A673 (cell line): Measurements from ENCODE around the gene NSL1. TPM values are rescaled to one million over a fixed set of nuclear protein-coding genes. Genes with fewer than 3 reads are reported as not detected.
A peak's percentile ranks its signal among the peaks of the same experiment; 100 is the strongest.
"Not testable (repeated sequence)": the region's sequence is repeated elsewhere in the genome, so short reads cannot be mapped to it uniquely, and the experiment has no call there.

Source experiments
- BruUV-seq: library from RNA; stranded (reverse); fragments of 400-500 nt; replicated peaks from 2 replicates; lab custom pipeline; 2021; lab: Mats Ljungman, UMichigan
- CTCF ChIA-PET: fragments of 300-600 bp; sonication (Branson Sonifier 250); formaldehyde crosslinking; loops from one replicate; lab custom pipeline; 2022; ENCODE audit warnings: antibody characterized with exemption; lab: Charles Lee
- POLR2A ChIA-PET: fragments of 300-600 bp; sonication (Branson Sonifier 250); formaldehyde crosslinking; loops from one replicate; lab custom pipeline; 2022; ENCODE audit warnings: antibody characterized with exemption; ENCODE audit not compliant: low non-redundant PET; lab: Charles Lee
- DNase-seq: peaks from one replicate; pipeline ENCODE4 v3.0.0-alpha.2; 2015; ENCODE audit warnings: low spot score
- H3K27ac ChIP-seq: fragments of 200-600 bp; sonication (generic); 2 replicates; pipeline ENCODE4 v1.5.1; 2016; ENCODE audit warnings: mixed run types, low read depth, mild to moderate bottlenecking, mixed read lengths, antibody characterized with exemption, low read length; ENCODE audit not compliant: poor library complexity, severe bottlenecking
- H3K27me3 ChIP-seq: fragments of 200-600 bp; sonication (generic); replicated peaks from 2 replicates; pipeline ENCODE4 v1.6.1; 2017; ENCODE audit warnings: mixed run types, low read depth, mild to moderate bottlenecking, mixed read lengths, antibody characterized with exemption, low read length; ENCODE audit not compliant: insufficient read depth, poor library complexity
- H3K36me3 ChIP-seq: fragments of 200-600 bp; sonication (generic); 2 replicates; pipeline ENCODE4 v1.6.1; 2016; ENCODE audit warnings: mixed run types, mild to moderate bottlenecking, mixed read lengths, antibody characterized with exemption, low read length; ENCODE audit not compliant: insufficient read depth, poor library complexity, severe bottlenecking
- H3K4me1 ChIP-seq: fragments of 200-600 bp; sonication (generic); 2 replicates; pipeline ENCODE4 v1.6.1; 2017; ENCODE audit warnings: mixed run types, mild to moderate bottlenecking, mixed read lengths, antibody characterized with exemption, low read length; ENCODE audit not compliant: insufficient read depth, poor library complexity, severe bottlenecking
- H3K4me3 ChIP-seq: fragments of 200-600 bp; sonication (generic); 2 replicates; pipeline ENCODE4 v1.5.1; 2016; ENCODE audit warnings: low read depth, mixed run types, mild to moderate bottlenecking, mixed read lengths, low read length; ENCODE audit not compliant: poor library complexity, severe bottlenecking
- H3K9me3 ChIP-seq: fragments of 200-600 bp; sonication (generic); 2 replicates; pipeline ENCODE4 v1.6.1; 2016; ENCODE audit warnings: mixed run types, low read depth, mild to moderate bottlenecking, mixed read lengths, antibody characterized with exemption, low read length; ENCODE audit not compliant: poor library complexity, severe bottlenecking
- EZH2 ChIP-seq: fragments of 200-600 bp; sonication (generic); IDR thresholded peaks from 2 replicates; pipeline ENCODE4 v1.6.1; 2017; ENCODE audit warnings: borderline replicate concordance, low read depth, mild to moderate bottlenecking, mixed read lengths, antibody characterized with exemption, low read length; ENCODE audit not compliant: poor library complexity, severe bottlenecking
- intact Hi-C: fragments of 100-400 bp; cut with micrococcal nuclease; formaldehyde crosslinking; loops from one replicate; pipeline ENCODE4 v1.10.0; 2022; ENCODE audit not compliant: unreplicated experiment
- total RNA-seq: library from RNA; stranded (reverse); gene quantifications from 2 replicates; pipeline ENCODE4 v1.2.3, GENCODE V29; 2021
- TF ChIP-seq, protein P1 (sequence below): fragments of 300-800, 200-600 bp; sonication (generic); conservative IDR thresholded peaks from 2 replicates; pipeline ENCODE4 v1.5.1; 2017; ENCODE audit warnings: low read depth, mild to moderate bottlenecking, antibody characterized with exemption, low read length, moderate library complexity, mixed read lengths

The NSL1 gene
- total RNA-seq, 1 experiment from 2014 or later: 48.5 TPM

DNA sequence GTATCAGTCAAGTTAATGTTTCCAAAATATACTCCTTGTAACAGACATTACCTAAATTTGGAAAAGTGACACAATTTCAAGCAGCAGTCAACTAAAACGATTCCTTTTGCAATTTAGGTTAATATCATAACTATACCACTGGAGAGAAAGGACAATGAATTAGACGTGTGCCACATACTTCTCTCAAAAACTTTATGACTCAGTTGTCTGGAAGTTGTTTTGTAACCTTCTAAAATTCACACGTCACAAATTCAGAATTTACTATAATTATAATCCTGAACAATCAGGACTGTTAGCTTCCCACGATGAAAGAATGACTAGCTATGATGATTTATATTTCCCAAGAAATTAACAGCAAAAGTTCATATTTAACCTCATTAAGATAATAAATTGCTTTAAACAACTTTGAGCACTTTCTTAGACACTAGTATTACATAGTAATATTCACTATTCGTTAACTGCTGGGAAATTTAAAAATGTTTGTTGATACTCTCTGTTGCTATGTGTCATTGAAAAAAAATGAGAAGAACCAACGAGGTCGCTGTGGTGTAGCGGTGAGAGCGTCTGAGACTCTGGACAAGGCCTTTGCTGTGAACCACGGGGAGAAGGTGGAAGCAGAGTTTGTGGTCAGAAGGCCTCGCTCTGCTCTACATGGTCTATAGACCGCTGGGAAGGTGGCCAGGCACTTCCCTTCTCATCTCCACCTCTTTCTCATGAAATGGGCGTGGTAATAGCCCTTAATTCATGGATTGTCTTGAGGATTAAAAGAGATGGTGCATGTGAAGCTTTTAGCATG is 64.0 kb downstream of the NSL1 start:
- H3K27me3 ChIP-seq: no peaks in the 10 kb centered on the region
- POLR2A ChIA-PET: no interaction called here
- no peaks in the 10 kb centered on the region for H3K9me3 ChIP-seq
- CTCF ChIA-PET: interaction anchor here (1.3 kb wide), 1 partner anchor 23 kb away, joined by 3 read pairs; no protein-coding TSS in a partner anchor
- TF ChIP-seq, protein P1, sequence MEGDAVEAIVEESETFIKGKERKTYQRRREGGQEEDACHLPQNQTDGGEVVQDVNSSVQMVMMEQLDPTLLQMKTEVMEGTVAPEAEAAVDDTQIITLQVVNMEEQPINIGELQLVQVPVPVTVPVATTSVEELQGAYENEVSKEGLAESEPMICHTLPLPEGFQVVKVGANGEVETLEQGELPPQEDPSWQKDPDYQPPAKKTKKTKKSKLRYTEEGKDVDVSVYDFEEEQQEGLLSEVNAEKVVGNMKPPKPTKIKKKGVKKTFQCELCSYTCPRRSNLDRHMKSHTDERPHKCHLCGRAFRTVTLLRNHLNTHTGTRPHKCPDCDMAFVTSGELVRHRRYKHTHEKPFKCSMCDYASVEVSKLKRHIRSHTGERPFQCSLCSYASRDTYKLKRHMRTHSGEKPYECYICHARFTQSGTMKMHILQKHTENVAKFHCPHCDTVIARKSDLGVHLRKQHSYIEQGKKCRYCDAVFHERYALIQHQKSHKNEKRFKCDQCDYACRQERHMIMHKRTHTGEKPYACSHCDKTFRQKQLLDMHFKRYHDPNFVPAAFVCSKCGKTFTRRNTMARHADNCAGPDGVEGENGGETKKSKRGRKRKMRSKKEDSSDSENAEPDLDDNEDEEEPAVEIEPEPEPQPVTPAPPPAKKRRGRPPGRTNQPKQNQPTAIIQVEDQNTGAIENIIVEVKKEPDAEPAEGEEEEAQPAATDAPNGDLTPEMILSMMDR: no peak
- no peak for TF ChIP-seq EZH2
- no peak overlapping the region for H3K4me3 ChIP-seq
- no peak for DNase-seq
- H3K27ac ChIP-seq: no peak overlapping the region
- intact Hi-C loops: no loop called here
- H3K4me1 ChIP-seq: no peaks in the 10 kb centered on the region
- no peaks in the 10 kb centered on the region for H3K36me3 ChIP-seq
- no TSS peak for BruUV-seq

DNA sequence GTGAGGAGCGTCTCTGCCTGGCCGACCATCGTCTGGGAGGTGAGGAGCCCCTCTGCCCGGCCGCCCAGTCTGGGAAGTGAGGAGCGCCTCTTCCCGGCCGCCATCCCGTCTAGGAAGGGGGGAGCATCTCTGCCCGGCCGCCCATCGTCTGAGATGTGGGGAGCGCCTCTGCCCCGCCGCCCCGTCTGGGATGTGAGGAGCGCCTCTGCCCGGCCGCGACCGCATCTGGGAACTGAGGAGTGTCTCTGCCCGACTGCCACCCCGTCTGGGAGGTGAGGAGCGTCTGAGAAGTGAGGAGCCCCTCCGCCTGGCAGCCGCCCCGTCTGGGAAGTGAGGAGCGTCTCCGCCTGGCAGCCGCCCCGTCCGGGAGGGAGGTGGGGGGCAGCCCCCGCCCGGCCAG is 66.9 kb downstream of the NSL1 start:
- H3K36me3 ChIP-seq, CTCF ChIA-PET, DNase-seq, H3K4me3 ChIP-seq, H3K4me1 ChIP-seq, H3K9me3 ChIP-seq, H3K27me3 ChIP-seq, H3K27ac ChIP-seq, intact Hi-C loops, POLR2A ChIA-PET, BruUV-seq: not testable (repeated sequence)

DNA sequence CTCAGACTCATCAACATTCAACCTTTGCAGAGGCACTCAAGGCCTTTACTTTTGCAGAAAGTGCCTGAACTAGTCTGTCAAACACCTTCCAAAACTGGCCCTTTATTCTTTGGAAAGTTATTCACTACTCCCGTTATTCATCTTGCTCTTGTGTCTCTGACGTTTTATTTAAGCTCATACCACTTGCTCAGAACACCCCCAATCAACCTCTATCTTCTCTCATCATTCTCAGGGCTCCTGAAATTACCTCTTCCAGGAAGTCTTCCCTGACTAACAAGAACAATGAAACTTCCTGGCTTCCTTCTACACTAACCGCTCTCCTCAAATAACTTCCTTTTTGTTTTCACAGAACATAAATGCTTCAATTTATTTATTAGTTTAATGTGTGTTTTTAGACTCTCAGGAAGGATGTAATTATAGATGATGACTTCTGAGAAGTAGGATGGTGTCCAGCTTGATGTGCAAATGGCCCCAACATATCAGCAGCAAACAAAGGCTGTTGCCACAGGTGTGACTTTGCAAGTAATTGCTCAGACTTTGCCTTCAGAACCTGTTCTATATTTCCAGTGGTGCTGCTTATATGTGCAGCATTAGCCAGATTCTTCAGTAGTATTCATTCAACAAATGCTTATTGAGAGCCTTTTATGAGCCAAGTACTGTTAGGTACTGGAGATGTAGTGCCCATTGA is 69.2 kb downstream of the NSL1 start:
- intact Hi-C loops: no loop called here
- H3K4me1 ChIP-seq: peaks cover 7% of the 10 kb centered on the region
- DNase-seq: peak; percentile 59
- ChIA-PET POLR2A (no interaction called here), CTCF (no interaction called here)
- H3K4me3 ChIP-seq: no peak overlapping the region
- H3K27ac ChIP-seq: no peak overlapping the region
- no TSS peak for BruUV-seq
- no peaks in the 10 kb centered on the region for H3K9me3 ChIP-seq
- TF ChIP-seq, protein P1: no peak
- TF ChIP-seq EZH2: no peak
- no peaks in the 10 kb centered on the region for H3K36me3 ChIP-seq
- H3K27me3 ChIP-seq: no peaks in the 10 kb centered on the region
